Bladder microvascular endothelial cell (primary cell): Measurements from ENCODE around the gene CEBPE. TPM values are rescaled to one million over a fixed set of nuclear protein-coding genes. Genes with fewer than 3 reads are reported as not detected.

ENCODE experiments used
- total RNA-seq: library from RNA; depleted of rRNA; stranded (reverse); fragments of >200 nt; gene quantifications from 2 replicates; pipeline ENCODE4 v1.2.3, GENCODE V29; 2014

CEBPE gene
- total RNA-seq, result not detected in 2 replicates

GRCh38 chr14:23118506-23119362, at the start of gene CEBPE:
Gene CEBPE, minus strand, starts transcription at chr14:23119255. Its CDS starts 164 bp downstream, at chr14:23119091.

DNA sequence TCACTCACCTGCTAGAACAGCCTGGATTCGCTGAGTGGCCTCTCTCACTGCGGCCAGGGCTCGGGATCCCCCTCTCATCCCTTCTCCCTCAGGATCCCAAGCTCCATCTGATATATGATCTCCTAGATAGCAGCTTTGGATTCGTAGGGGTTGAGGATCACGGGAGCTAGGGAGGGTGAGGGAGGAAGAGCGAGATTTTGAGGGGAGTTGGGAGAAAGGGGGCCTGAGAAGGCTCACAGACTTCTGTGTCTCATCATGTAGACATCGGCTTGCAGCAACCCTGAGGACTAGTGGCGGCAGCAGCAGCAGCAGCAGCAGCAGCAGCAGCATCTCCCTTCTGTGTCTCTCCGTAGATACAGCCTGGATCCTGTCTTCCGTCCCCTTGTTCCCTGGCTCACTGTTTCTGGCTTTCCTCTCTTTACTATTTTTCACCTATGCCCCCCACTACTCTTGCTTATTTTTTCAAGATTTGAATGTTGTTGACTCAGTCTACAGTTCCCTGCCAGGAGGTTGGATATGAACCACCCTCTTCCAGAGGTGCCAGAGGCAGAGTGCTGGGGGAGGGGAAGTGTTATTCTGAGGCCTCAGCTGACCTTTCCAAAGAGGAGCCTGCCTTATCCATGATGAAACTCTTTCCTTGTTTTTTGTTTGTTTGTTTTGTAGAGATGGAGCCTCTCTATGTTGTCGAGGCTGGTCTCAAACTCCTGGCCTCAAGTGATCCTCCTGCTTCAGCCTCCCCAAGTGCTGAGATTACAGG, 14.3 kb downstream of the CEBPE start, which contains the start of gene CIROP:
CIROP (minus strand) TSS at position 399 of the 757 bp plus-strand sequence; CDS start at position 330, 69 bp downstream.

GRCh38 chr14:23095196-23096108, 23.6 kb downstream of the CEBPE start, which contains the start of gene C14orf119:
Gene C14orf119, plus strand, starts transcription at chr14:23095505. Its CDS starts 2,154 bp downstream, at chr14:23097659.

DNA sequence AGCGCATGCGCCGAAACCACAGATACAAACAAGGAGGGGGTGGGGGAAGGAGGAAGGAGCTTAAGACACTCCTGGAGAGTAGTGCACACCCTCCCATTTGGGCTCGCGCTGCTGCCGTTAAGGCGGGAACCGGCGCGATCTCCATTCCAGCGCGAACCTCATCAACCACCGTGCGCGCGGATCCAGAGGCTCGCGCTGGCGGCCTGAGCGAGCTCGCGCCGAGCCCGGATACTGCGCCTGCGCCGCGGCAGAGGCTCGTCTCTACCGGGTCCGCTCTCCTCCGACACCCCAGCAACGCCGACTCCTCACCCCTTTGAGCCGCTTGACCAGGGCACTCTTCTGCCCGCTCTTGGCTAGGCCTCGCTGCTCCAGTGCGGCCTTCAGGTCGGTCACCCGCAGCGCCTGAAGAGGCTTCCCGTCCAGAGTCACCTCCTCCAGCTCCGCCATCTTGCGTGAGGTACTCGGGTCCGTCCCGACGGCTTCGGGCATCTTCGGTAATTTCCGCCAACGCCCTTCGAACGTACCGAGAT, 24.3 kb downstream of the CEBPE start, which contains the start of gene ACIN1:
ACIN1 (minus strand) TSS at position 471 of the 530 bp plus-strand sequence; CDS start at position 447, 24 bp downstream.

Other genes with a start within 250 kb of the CEBPE start
- gene LRP10, start 247.5 kb downstream of the CEBPE start, total RNA-seq, result 46.9 and 80.0 TPM in 2 replicates
- not detected in 2 replicates for gene REM2, start 236.0 kb downstream of the CEBPE start, total RNA-seq
- 32.5 and 86.7 TPM in 2 replicates for gene RBM23, start 200.1 kb downstream of the CEBPE start, total RNA-seq
- 37.4 and 54.9 TPM in 2 replicates for gene PRMT5, start 189.9 kb downstream of the CEBPE start, total RNA-seq
- gene HAUS4, start 162.2 kb downstream of the CEBPE start, total RNA-seq, result 29.3 and 57.6 TPM in 2 replicates
- gene AJUBA, start 136.7 kb downstream of the CEBPE start, total RNA-seq, result 43.4 and 94.0 TPM in 2 replicates
- 4.5 and 6.0 TPM in 2 replicates for gene C14orf93, start 109.1 kb downstream of the CEBPE start, total RNA-seq
- 226 and 241 TPM in 2 replicates for gene PSMB5, start 84.4 kb downstream of the CEBPE start, total RNA-seq
- not detected in 2 replicates for gene PSMB11, start 77.0 kb downstream of the CEBPE start, total RNA-seq
- 8.7 and 10.9 TPM in 2 replicates for gene CDH24, start 61.7 kb downstream of the CEBPE start, total RNA-seq
- gene ACIN1, start 24.1 kb downstream of the CEBPE start, total RNA-seq, result 48.9 and 102 TPM in 2 replicates
- 47.2 and 51.0 TPM in 2 replicates for gene C14orf119, start 23.8 kb downstream of the CEBPE start, total RNA-seq
- not detected in 2 replicates for gene CIROP, start 14.3 kb downstream of the CEBPE start, total RNA-seq
- gene SLC7A8, start 64.4 kb upstream of the CEBPE start, total RNA-seq, result not detected in 2 replicates
- not detected in 2 replicates for gene RNF212B, start 118.7 kb upstream of the CEBPE start, total RNA-seq
- gene HOMEZ, start 166.9 kb upstream of the CEBPE start, total RNA-seq, result 4.0 and 7.1 TPM in 2 replicates
- 0.81 and 2.1 TPM in 2 replicates for gene PPP1R3E, start 183.6 kb upstream of the CEBPE start, total RNA-seq
- 7.4 and 13.0 TPM in 2 replicates for gene BCL2L2, start 187.6 kb upstream of the CEBPE start, total RNA-seq
- gene PABPN1, start 202.2 kb upstream of the CEBPE start, total RNA-seq, result 52.9 and 97.5 TPM in 2 replicates
- gene SLC22A17, start 233.6 kb upstream of the CEBPE start, total RNA-seq, result 0.97 and 3.7 TPM in 2 replicates
- gene EFS, start 245.9 kb upstream of the CEBPE start, total RNA-seq, result 0.13 TPM in 1 of 2 replicates, not detected in the other